ENCODE results near the gene ST7L. TPM values are rescaled to one million over a fixed set of nuclear protein-coding genes. Genes with fewer than 3 reads are reported as not detected.
"Not testable (repeated sequence)": the region's sequence is repeated elsewhere in the genome, so short reads cannot be mapped to it uniquely, and the experiment has no call there.

The ST7L gene
- total RNA-seq: 13.1 TPM

- peak; percentile 33 for ATAC-seq
These were observed at the start of gene ST7L for GRCh38 chr1:112618721-112619517. Gene ST7L, minus strand, starts transcription at chr1:112619141. Its CDS starts 28 bp downstream, at chr1:112619113.

- ATAC-seq: no peak
These were observed 48.0 kb upstream of the ST7L start for GRCh38 chr1:112666946-112667345.

GRCh38 chr1:112665857-112666256 is 46.9 kb upstream of the ST7L start:
- ATAC-seq: no peak

- no peak for ATAC-seq
These were observed 32.3 kb upstream of the ST7L start for GRCh38 chr1:112651205-112651604.

GRCh38 chr1:112646225-112646624 is 27.3 kb upstream of the ST7L start:
- ATAC-seq: peak; percentile 23

GRCh38 chr1:112643080-112643479 is 24.1 kb upstream of the ST7L start:
- no peak for ATAC-seq

- not testable (repeated sequence) for ATAC-seq
These were observed 21.5 kb upstream of the ST7L start for GRCh38 chr1:112640437-112640836.

- peak; percentile 28 for ATAC-seq
These were observed 19.1 kb upstream of the ST7L start for GRCh38 chr1:112638110-112638428.

GRCh38 chr1:112637254-112638109 is 18.5 kb upstream of the ST7L start:
- ATAC-seq: peak; percentile 37

- peak; percentile 67 for ATAC-seq
These were observed 17.8 kb upstream of the ST7L start for GRCh38 chr1:112636597-112637253.

- ATAC-seq: no peak
These were observed 17.1 kb upstream of the ST7L start for GRCh38 chr1:112636056-112636455.

- ATAC-seq: no peak
These were observed 15.4 kb upstream of the ST7L start for GRCh38 chr1:112634367-112634766.

GRCh38 chr1:112633628-112634027 is 14.7 kb upstream of the ST7L start:
- ATAC-seq: no peak

- no peak for ATAC-seq
These were observed 10.3 kb upstream of the ST7L start for GRCh38 chr1:112629256-112629655.

- ATAC-seq: no peak
These were observed 9.6 kb upstream of the ST7L start for GRCh38 chr1:112628516-112628915.

GRCh38 chr1:112626887-112627286 is 7.9 kb upstream of the ST7L start:
- peak; percentile 6 for ATAC-seq

GRCh38 chr1:112626193-112626592 is 7.3 kb upstream of the ST7L start:
- ATAC-seq: no peak

GRCh38 chr1:112625696-112626095 is 6.8 kb upstream of the ST7L start:
- ATAC-seq: no peak

- not testable (repeated sequence) for ATAC-seq
These were observed 5.6 kb upstream of the ST7L start for GRCh38 chr1:112624493-112624892.

- ATAC-seq: no peak
These were observed 1.4 kb upstream of the ST7L start for GRCh38 chr1:112620377-112620695.

- ATAC-seq: peak; percentile 94
These were observed 806 bp upstream of the ST7L start, which contains the start of gene CAPZA1 for GRCh38 chr1:112619518-112620376. Gene CAPZA1, plus strand, starts transcription at chr1:112619832. Its CDS starts 13 bp downstream, at chr1:112619845.

GRCh38 chr1:112618114-112618720 is 724 bp downstream of the ST7L start:
- no peak for ATAC-seq
